ENCODE results near the gene MMP25. TPM values are rescaled to one million over a fixed set of nuclear protein-coding genes. Genes with fewer than 3 reads are reported as not detected.
A peak's percentile ranks its signal among the peaks of the same experiment; 100 is the strongest.

Gene MMP25
- total and polyA plus RNA-seq, 2 experiments from 2014 or later = 0.16 TPM; not detected in 1

DNA sequence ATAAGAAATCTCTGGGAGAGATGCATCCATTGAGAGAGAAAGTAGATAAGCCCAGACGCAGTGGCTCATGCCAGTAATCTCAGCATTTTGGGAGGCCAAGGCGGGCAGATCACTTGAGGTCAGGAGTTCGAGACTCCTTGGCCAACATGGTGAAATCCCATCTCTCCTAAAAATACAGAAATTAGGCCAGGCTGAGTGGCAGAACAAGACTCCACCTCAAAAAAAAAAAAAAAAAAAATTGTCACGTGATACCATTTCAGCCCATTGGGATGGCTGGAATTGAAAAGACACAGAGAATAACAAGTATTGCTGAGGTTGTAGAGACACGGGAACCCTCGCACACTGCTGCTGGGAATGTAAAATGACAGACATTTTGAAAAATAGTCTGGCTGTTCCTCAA lies 16.2 kb downstream of the MMP25 start:
- in situ Hi-C loops (cut with MboI) = no loop called here

GRCh38 chr16:3063625-3064386 lies 17.4 kb downstream of the MMP25 start:
- H2AFZ ChIP-seq = no peak overlapping the region
- H3K36me3 ChIP-seq (ENCODE audit: low read depth) = no peaks in the 10 kb centered on the region
- H3F3A ChIP-seq (ENCODE audit: insufficient read depth) = no peaks in the 10 kb centered on the region
- no peak overlapping the region for H3K9ac ChIP-seq
- TF ChIP-seq EZH2 (IDR thresholded peaks at IDR 0.05; ENCODE audit: insufficient read depth, poor library complexity, severe bottlenecking) = no peak
- TF ChIP-seq EZH2phosphoT487 (IDR thresholded peaks at IDR 0.05; ENCODE audit: insufficient read depth, low read depth) = no peak
- in situ Hi-C loops (cut with MboI) = no loop called here
- H3K27me3 ChIP-seq (replicated peaks; ENCODE audit: insufficient read depth) = no peaks in the 10 kb centered on the region
- H3K4me1 ChIP-seq (ENCODE audit: insufficient read depth) = peaks cover 5% of the 10 kb centered on the region
- no peaks in the 10 kb centered on the region for H3K9me2 ChIP-seq (ENCODE audit: insufficient read depth)
- H3K4me2 ChIP-seq (ENCODE audit: unreplicated experiment) = no peak overlapping the region
- no peaks in the 10 kb centered on the region for H4K20me1 ChIP-seq (ENCODE audit: insufficient read depth)
- H3K9me3 ChIP-seq (ENCODE audit: low read depth) = no peaks in the 10 kb centered on the region
- H3K27ac ChIP-seq = no peak overlapping the region
- no peaks in the 10 kb centered on the region for H3K79me2 ChIP-seq (ENCODE audit: insufficient read depth)
- 83 to 85% methylated on average over 8 of the region's 8 CpGs for WGBS, 2 experiments (ENCODE audit: low coverage in 1 of 2, low lambda C conversion rate in 2 of 2, missing lambda C conversion rate in 2 of 2)
- no peak overlapping the region for H3K4me3 ChIP-seq
- no peak for DNase-seq

More for the DNA sequence above, 16.2 kb downstream of the MMP25 start:
- no peaks in the 10 kb centered on the region for H3K9me2 ChIP-seq (ENCODE audit: insufficient read depth)
- no peaks in the 10 kb centered on the region for H3K27me3 ChIP-seq (replicated peaks; ENCODE audit: insufficient read depth)
- DNase-seq = no peak
- no peak overlapping the region for H3K27ac ChIP-seq
- H3F3A ChIP-seq (ENCODE audit: insufficient read depth) = no peaks in the 10 kb centered on the region
- no peak overlapping the region for H3K4me2 ChIP-seq (ENCODE audit: unreplicated experiment)
- TF ChIP-seq EZH2phosphoT487 (IDR thresholded peaks at IDR 0.05; ENCODE audit: insufficient read depth, low read depth) (no peak), EZH2 (IDR thresholded peaks at IDR 0.05; ENCODE audit: insufficient read depth, poor library complexity, severe bottlenecking) (no peak)
- H3K9me3 ChIP-seq (ENCODE audit: low read depth) = no peaks in the 10 kb centered on the region
- H2AFZ ChIP-seq = no peak overlapping the region
- peaks cover 5% of the 10 kb centered on the region for H3K4me1 ChIP-seq (ENCODE audit: insufficient read depth)
- no peaks in the 10 kb centered on the region for H3K79me2 ChIP-seq (ENCODE audit: insufficient read depth)
- H3K4me3 ChIP-seq = no peak overlapping the region
- no peaks in the 10 kb centered on the region for H4K20me1 ChIP-seq (ENCODE audit: insufficient read depth)
- H3K36me3 ChIP-seq (ENCODE audit: low read depth) = no peaks in the 10 kb centered on the region
- H3K9ac ChIP-seq = no peak overlapping the region
- 82 to 86% methylated on average over 6 of the region's 6 CpGs for WGBS, 2 experiments (ENCODE audit: low coverage in 1 of 2, low lambda C conversion rate in 2 of 2, missing lambda C conversion rate in 2 of 2)

- 51 to 56% methylated on average over 13 of the region's 13 CpGs for WGBS, 2 experiments (ENCODE audit: low coverage in 1 of 2, low lambda C conversion rate in 2 of 2, missing lambda C conversion rate in 2 of 2)
- no peak for TF ChIP-seq EZH2phosphoT487 (IDR thresholded peaks at IDR 0.05; ENCODE audit: insufficient read depth, low read depth)
- no peak for TF ChIP-seq EZH2 (IDR thresholded peaks at IDR 0.05; ENCODE audit: insufficient read depth, poor library complexity, severe bottlenecking)
- Histone ChIP-seq H3K27ac (no peak within 1 kb of the TSS), H3K4me2 (ENCODE audit: unreplicated experiment) (no peak within 1 kb of the TSS), H4K20me1 (ENCODE audit: insufficient read depth) (no peaks in the 10 kb centered on the region), H3K79me2 (ENCODE audit: insufficient read depth) (no peaks in the 10 kb centered on the region), H3K9me3 (ENCODE audit: low read depth) (no peaks in the 10 kb centered on the region), H3K27me3 (replicated peaks; ENCODE audit: insufficient read depth) (no peaks in the 10 kb centered on the region), H2AFZ (peak within 1 kb of the TSS; percentile 50; the same call in 1 of the 2 replicates), H3K4me3 (no peak within 1 kb of the TSS), H3K36me3 (ENCODE audit: low read depth) (no peaks in the 10 kb centered on the region), H3K9me2 (ENCODE audit: insufficient read depth) (no peaks in the 10 kb centered on the region), H3K4me1 (ENCODE audit: insufficient read depth) (peaks cover 5% of the 10 kb centered on the region), H3K9ac (0 out of 2 replicates have a peak within 1 kb of the TSS, but pooled peaks have one; percentile 10), H3F3A (ENCODE audit: insufficient read depth) (no peaks in the 10 kb centered on the region)
- in situ Hi-C loops (cut with MboI) = no loop called here
- peak; percentile 80 for DNase-seq
Measured at GRCh38 chr16:3065069-3065741, 18.8 kb downstream of the MMP25 start, which contains the start of gene IL32. Gene IL32 (plus strand): TSS chr16:3065640. CDS start chr16:3065812, 172 bp downstream.

DNA sequence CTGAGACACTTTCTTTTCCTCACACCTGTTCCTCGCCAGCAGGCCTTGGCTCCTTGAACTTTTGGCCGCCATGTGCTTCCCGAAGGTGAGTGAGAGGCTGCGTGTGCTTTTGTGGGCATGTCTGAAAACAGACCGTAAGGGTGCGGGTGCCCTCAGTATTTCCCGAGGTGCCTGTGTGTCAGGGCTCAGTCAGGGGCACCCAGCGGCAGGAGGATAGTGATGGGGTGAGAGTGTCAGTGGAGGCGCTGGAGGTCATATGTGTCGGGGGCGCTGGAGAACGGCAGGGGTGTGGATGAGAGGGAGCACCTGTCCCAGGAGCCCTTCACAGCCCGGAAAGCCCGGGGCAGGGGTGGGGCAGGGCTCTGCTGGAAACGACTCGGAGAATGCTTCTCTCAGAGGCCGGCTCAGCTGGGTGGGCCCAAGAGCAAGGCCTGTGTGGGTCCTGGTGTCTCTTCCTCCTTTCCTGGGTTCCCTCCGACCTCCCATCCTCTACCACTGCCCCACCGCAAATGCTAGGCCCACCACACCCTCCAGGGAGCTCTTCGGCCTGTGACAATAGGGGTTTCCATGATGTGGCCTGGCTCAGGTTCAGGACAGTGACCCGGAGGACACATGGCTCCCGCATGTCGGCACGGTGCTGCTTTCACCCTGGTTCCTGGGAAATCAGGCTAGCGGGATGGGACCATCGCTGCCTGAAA lies 19.5 kb downstream of the MMP25 start:
- no peaks in the 10 kb centered on the region for H3K36me3 ChIP-seq (ENCODE audit: low read depth)
- H3K9me3 ChIP-seq (ENCODE audit: low read depth) = no peaks in the 10 kb centered on the region
- DNase-seq = no peak
- in situ Hi-C loops (cut with MboI) = no loop called here
- H3K4me2 ChIP-seq (ENCODE audit: unreplicated experiment) = no peak overlapping the region
- no peak overlapping the region for H3K9ac ChIP-seq
- no peak overlapping the region for H3K4me3 ChIP-seq
- WGBS, 2 experiments (ENCODE audit: low coverage in 1 of 2, low lambda C conversion rate in 2 of 2, missing lambda C conversion rate in 2 of 2) = 81 to 85% methylated on average over 24 to 26 of the region's 26 CpGs
- H2AFZ ChIP-seq = no peak overlapping the region
- H3K4me1 ChIP-seq (ENCODE audit: insufficient read depth) = peaks cover 5% of the 10 kb centered on the region
- 0 out of 2 replicates have a peak, but pooled peaks cover under 1% of the 10 kb centered on the region for H3K27me3 ChIP-seq (replicated peaks; ENCODE audit: insufficient read depth)
- TF ChIP-seq EZH2phosphoT487 (IDR thresholded peaks at IDR 0.05; ENCODE audit: insufficient read depth, low read depth) = no peak
- no peak for TF ChIP-seq EZH2 (IDR thresholded peaks at IDR 0.05; ENCODE audit: insufficient read depth, poor library complexity, severe bottlenecking)
- no peaks in the 10 kb centered on the region for H3K9me2 ChIP-seq (ENCODE audit: insufficient read depth)
- no peaks in the 10 kb centered on the region for H4K20me1 ChIP-seq (ENCODE audit: insufficient read depth)
- H3F3A ChIP-seq (ENCODE audit: insufficient read depth) = no peaks in the 10 kb centered on the region
- H3K27ac ChIP-seq = no peak overlapping the region
- H3K79me2 ChIP-seq (ENCODE audit: insufficient read depth) = no peaks in the 10 kb centered on the region

Data from GM23248 (cell line).